Psoas muscle (tissue), 8 donors: ENCODE data around the gene FOXO1. TPM values are rescaled to one million over a fixed set of nuclear protein-coding genes. Genes with fewer than 3 reads are reported as not detected.
A peak's percentile ranks its signal among the peaks of the same experiment; 100 is the strongest.

ENCODE experiments used
- ATAC-seq, 4 donors: fragments of 200-7000 bp; cut with Tn5 transposase; one replicate each; pipeline ENCODE4 v1.9.1; 2020; ENCODE audit warnings: moderate library complexity in 3 of 4, mild to moderate bottlenecking in 2 of 4
- DNase-seq, 2 donors: peaks; one replicate each; pipeline ENCODE4 v3.0.0-alpha.2; 2020
- H3K27ac ChIP-seq: fragments of 200-600 bp; one replicate; pipeline ENCODE4 v1.8.0; 2022
- H3K27me3 ChIP-seq, 3 donors: fragments of 200-600 bp in 1 of 3; one replicate each; pipeline versions ENCODE4 v1.6.1 to v1.8.0; 2013 to 2022; ENCODE audit warnings: low read length in 2 of 3, mild to moderate bottlenecking in 2 of 3, moderate library complexity in 1 of 3; ENCODE audit not compliant: insufficient read depth in 3 of 3
- H3K36me3 ChIP-seq, 2 donors: fragments of 200-600 bp in 1 of 2; one replicate each; pipeline versions ENCODE4 v1.6.1 to v1.8.0; 2013 to 2022; ENCODE audit warnings: low read depth in 1 of 2, mild to moderate bottlenecking in 1 of 2, moderate library complexity in 1 of 2; ENCODE audit not compliant: insufficient read depth in 1 of 2
- H3K4me1 ChIP-seq: fragments of 200-600 bp; one replicate; pipeline ENCODE4 v1.8.0; 2022
- H3K4me3 ChIP-seq: fragments of 200-600 bp; one replicate; pipeline ENCODE4 v1.8.0; 2022; ENCODE audit warnings: mild to moderate bottlenecking
- H3K9me3 ChIP-seq: fragments of 200-600 bp; one replicate; pipeline ENCODE4 v1.8.0; 2022
- WGBS, 3 donors: extraction: QIAGEN DNeasy Blood & Tissue Kit; methylation state at CpG; one replicate each; pipeline versions ENCODE4 v1.1.6 to v1.1.7; 2013; 5-methylcytosine and 5-hydroxymethylcytosine counted together
- intact Hi-C, 2 donors: fragments of 100-400 bp; cut with DNase I; formaldehyde crosslinking; loops; one replicate each; pipeline versions ENCODE4 v1.11.0 to v1.14.2; 2022
- polyA plus RNA-seq, 3 donors: library from polyadenylated mRNA; stranded (reverse); fragments of 200-250 nt; gene quantifications; one replicate each; pipeline ENCODE4 v1.2.3, GENCODE V29; 2013
- total RNA-seq, 4 donors: library from RNA; stranded (reverse); fragmentation: NEBNext Ultra II Directional in 2 of 4; extraction: Animal tissue kit (Norgen Biotek cat#: 25700) in 2 of 4; gene quantifications; one replicate each; pipeline versions ENCODE4 v1.2.1 to v1.2.4, GENCODE V29; 2021 to 2023
- TF ChIP-seq, protein P1 (sequence below): fragments of 200-600 bp; IDR thresholded peaks from one replicate; pipeline ENCODE4 v1.8.0; 2022; ENCODE audit warnings: antibody characterized with exemption
- donor health status: healthy with polysubstance abuse.
- donor health status: DM: no; HTN: no; CAD: no; lungs with moderate emphysema.
- donor health status: Bipolar disorder and iron deficiency.
- donor health status: healthy.
- donor health status: DM: yes; HTN: yes; CAD: no.
- donor health status: DM: no; HTN: no; CAD: no.
- donor health status: DM: no; HTN: no; CAD: no.
- donor health status: DM: yes; HTN: yes; CAD: no.

Gene FOXO1
- total and polyA plus RNA-seq, 7 donors, result 23.8 to 160 (median 68.3) TPM

DNA sequence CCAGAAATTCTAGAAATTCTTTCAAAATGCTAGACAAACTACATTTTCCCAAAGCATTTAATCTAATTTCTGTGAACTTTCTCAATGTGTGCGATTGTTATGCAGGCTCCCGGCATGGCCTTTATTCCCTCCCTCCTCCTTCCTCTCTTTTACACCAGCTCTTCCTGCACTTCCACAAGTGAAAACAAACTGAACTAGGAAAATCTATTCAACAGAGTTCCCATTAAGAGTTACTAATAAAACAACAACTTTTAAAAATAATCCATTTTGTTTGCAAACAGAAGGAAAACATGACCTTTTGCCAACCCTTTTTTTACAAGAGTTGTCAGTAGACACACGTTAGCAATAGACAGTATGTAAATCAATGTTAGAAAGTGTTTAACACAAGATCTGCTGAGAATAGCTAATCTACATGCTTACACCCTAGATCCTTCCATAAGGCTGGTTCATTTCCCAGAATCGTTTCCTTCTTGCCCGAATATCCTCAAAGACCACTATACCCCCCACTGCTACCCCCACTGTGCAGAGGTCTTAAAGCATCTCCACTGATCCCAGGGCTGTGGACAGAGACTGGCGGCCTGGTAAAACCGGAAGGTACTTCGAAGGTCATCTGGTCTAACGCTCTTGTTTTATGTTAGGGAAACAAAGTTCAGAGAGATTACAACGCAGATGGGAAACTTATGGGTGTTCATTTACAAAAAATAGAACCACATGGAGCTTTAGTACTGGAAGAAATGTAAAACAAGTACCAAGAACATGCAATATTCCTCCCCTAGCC, 98.0 kb downstream of the FOXO1 start:
- H3K36me3 ChIP-seq, result no peaks in the 10 kb centered on the region
- no peaks in the 10 kb centered on the region for H3K9me3 ChIP-seq
- WGBS, 3 donors, result 60 to 69% (median 61%) methylated on average over 10 of the region's 10 CpGs
- peak overlapping the region; percentile 51 for H3K27ac ChIP-seq
- H3K27me3 ChIP-seq, result no peaks in the 10 kb centered on the region
- DNase-seq, result no peak
- no peak overlapping the region for H3K4me3 ChIP-seq
- H3K4me1 ChIP-seq, result peaks cover 83% of the 10 kb centered on the region
- intact Hi-C loops, result loop anchor here in 1 of 2 donors (10.0 kb wide), 1 partner anchor 334 kb away; no protein-coding TSS in a partner anchor
- ATAC-seq, result no peak
- TF ChIP-seq, protein P1, sequence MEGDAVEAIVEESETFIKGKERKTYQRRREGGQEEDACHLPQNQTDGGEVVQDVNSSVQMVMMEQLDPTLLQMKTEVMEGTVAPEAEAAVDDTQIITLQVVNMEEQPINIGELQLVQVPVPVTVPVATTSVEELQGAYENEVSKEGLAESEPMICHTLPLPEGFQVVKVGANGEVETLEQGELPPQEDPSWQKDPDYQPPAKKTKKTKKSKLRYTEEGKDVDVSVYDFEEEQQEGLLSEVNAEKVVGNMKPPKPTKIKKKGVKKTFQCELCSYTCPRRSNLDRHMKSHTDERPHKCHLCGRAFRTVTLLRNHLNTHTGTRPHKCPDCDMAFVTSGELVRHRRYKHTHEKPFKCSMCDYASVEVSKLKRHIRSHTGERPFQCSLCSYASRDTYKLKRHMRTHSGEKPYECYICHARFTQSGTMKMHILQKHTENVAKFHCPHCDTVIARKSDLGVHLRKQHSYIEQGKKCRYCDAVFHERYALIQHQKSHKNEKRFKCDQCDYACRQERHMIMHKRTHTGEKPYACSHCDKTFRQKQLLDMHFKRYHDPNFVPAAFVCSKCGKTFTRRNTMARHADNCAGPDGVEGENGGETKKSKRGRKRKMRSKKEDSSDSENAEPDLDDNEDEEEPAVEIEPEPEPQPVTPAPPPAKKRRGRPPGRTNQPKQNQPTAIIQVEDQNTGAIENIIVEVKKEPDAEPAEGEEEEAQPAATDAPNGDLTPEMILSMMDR, result no peak

DNA sequence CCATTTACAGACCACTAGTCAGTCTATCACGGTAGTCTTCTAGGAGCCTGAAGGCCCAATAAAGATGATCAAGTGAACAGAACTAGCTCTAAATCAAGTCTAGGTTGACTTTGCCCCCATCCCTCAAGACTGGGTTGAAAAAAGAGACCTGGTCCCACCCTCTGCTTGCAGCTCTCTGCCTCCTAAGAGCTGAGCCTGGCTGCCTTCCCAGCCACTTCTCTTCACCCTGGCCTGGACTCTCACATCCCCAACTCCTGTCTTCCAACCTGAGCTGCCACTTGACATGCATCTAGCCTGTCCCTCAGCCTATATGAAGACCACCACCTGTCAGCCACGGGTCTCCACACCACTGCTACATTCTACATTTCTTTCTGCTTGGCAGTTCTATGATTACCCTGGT, 99.6 kb downstream of the FOXO1 start:
- ATAC-seq (no peak), DNase-seq (no peak)
- H3K36me3 ChIP-seq, result no peaks in the 10 kb centered on the region
- H3K9me3 ChIP-seq, result no peaks in the 10 kb centered on the region
- whole genome bisulfite sequencing, 3 donors, result 59 to 81% (median 70%) methylated on average over 2 of the region's 2 CpGs
- H3K4me1 ChIP-seq, result peaks cover 85% of the 10 kb centered on the region
- H3K27ac ChIP-seq, result no peak overlapping the region
- intact Hi-C loops, result loop anchor here in 1 of 2 donors (10.0 kb wide), 1 partner anchor 332 kb away; no protein-coding TSS in a partner anchor
- TF ChIP-seq, protein P1, result no peak
- H3K27me3 ChIP-seq, result no peaks in the 10 kb centered on the region
- no peak overlapping the region for H3K4me3 ChIP-seq

DNA sequence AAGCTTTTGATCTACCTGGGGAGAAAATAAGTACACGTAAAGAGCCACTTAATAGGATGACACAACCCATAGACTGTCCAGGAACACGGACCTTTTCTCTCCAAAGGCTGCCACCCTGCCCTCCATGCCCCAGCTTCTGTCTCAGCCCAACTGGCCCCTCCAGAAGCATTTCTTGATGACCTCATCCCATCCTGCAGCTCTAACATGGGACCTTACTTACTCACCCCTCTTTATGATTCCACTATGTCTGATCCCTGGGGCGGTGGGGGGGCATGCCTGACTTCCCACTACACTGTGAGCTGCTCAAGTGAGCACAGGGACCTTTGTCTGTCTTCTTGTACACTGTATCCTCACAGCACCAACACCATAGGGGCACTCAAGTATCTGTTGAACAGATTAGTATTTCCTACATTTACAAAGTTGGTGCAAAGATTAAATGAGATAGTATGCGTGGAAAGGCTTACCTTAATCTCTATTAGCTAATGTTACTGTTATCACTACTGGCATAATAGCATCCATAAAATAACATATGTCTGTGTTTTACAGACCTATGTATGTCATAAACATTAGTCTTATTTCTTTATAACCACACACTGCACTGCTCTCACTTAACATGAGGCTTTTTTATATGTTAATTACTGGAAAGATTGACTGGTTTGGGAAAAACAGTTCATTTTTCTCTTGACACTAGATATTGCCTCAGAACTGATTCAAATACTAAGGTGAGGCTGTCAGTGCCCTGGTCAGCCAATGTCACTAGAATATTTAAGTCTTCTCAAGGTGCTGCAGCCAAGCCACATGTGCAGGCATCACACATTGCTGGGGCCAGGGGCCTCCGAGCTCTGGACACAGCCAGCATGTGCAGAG, 100.9 kb downstream of the FOXO1 start:
- intact Hi-C loops, result loop anchor here in 1 of 2 donors (10.0 kb wide), 1 partner anchor 331 kb away; no protein-coding TSS in a partner anchor
- Histone ChIP-seq H3K36me3 (peaks cover 0 to under 1% of the 10 kb centered on the region in 2 donors), H3K4me3 (no peak overlapping the region), H3K4me1 (peaks cover 80% of the 10 kb centered on the region), H3K9me3 (no peaks in the 10 kb centered on the region), H3K27me3 (no peaks in the 10 kb centered on the region), H3K27ac (peak overlapping the region; percentile 76)
- TF ChIP-seq, protein P1, result no peak
- DNase-seq, result no peak
- ATAC-seq, result peak in 2 of 4 donors; percentile 4 to 5
- WGBS, 3 donors, result 78 to 90% (median 82%) methylated on average over 5 of the region's 5 CpGs

GRCh38 chr13:40564342-40565001, 102.0 kb downstream of the FOXO1 start:
- H3K9me3 ChIP-seq, result no peaks in the 10 kb centered on the region
- 26 to 35% (median 28%) methylated on average over 15 of the region's 15 CpGs for WGBS, 3 donors
- H3K4me1 ChIP-seq, result peaks cover 81% of the 10 kb centered on the region
- DNase-seq (no peak), ATAC-seq (peak; percentile 17 to 32 (median 28))
- peaks cover 6 to 11% of the 10 kb centered on the region in 2 donors for H3K36me3 ChIP-seq
- H3K4me3 ChIP-seq, result peak overlapping the region; percentile 6
- intact Hi-C loops, result loop anchor here in 1 of 2 donors (10.0 kb wide), 1 partner anchor 330 kb away; no protein-coding TSS in a partner anchor
- TF ChIP-seq, protein P1, result peak; percentile 36
- peak overlapping the region; percentile 76 for H3K27ac ChIP-seq
- H3K27me3 ChIP-seq, result no peaks in the 10 kb centered on the region
